ENCODE data around the gene BANF1.

Gene BANF1

DNA sequence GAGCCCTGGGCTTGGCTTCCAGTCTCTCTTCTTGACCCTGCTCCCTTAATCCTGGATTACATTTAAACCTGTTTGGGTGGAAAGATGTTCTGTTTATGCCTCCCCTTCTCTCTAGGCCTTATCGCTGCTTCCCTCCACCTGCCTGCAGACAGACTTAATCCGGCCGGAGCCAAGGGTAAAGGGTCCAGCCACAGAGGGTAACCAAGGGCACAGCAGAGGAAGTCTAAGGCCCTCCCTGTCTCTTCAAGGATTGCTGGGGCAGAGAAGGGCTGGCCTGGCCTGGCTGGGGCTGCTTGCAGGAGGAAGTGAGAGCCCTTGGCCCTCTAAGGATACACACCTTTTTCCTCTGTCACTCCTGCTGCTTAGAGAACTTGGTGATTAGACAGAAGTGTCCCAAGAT, 44.6 kb downstream of the BANF1 start:
- Histone ChIP-seq H3K4ac (ENCODE audit: low read depth, low read length) (no peak overlapping the region), H3K14ac (ENCODE audit: low read length) (no peak overlapping the region), H3K79me2 (ENCODE audit: control insufficient read depth, insufficient read depth, low read length, poor library complexity) (peaks cover 2% of the 10 kb centered on the region), H3K9me3 (ENCODE audit: insufficient read depth, low read depth, low read length) (no peaks in the 10 kb centered on the region), H4K12ac (ENCODE audit: low read depth, low read length) (no peak overlapping the region), H2BK5ac (ENCODE audit: low read depth, low read length, poor library complexity) (no peak overlapping the region), H3K4me3 (ENCODE audit: low read depth, low read length) (no peak overlapping the region), H2BK120ac (ENCODE audit: insufficient read depth, low read length, poor library complexity) (no peak overlapping the region), H2AK5ac (ENCODE audit: low read length) (no peak overlapping the region), H3K27ac (ENCODE audit: low read depth, low read length) (no peak overlapping the region), H3K18ac (ENCODE audit: low read length) (no peak overlapping the region), H4K91ac (ENCODE audit: low read depth, low read length) (no peak overlapping the region), H3K4me2 (ENCODE audit: low read length) (no peak overlapping the region), H3K9ac (ENCODE audit: low read length) (no peak overlapping the region), H2BK12ac (ENCODE audit: low read length) (no peak overlapping the region), H3K27me3 (ENCODE audit: insufficient read depth, low read length) (no peaks in the 10 kb centered on the region), H3K36me3 (ENCODE audit: control insufficient read depth in 1 of 2, insufficient read depth in 2 of 2, low read length in 2 of 2) (no peaks in the 10 kb centered on the region), H3K23ac (ENCODE audit: low read length) (no peak overlapping the region), H2AFZ (ENCODE audit: insufficient read depth, low read length, poor library complexity) (no peak overlapping the region), H4K8ac (ENCODE audit: low read depth, low read length) (no peak overlapping the region), H3K79me1 (ENCODE audit: low read length) (peaks cover 5% of the 10 kb centered on the region), H3K4me1 (ENCODE audit: control insufficient read depth in 1 of 2, insufficient read depth in 2 of 2, low read length in 2 of 2) (peaks cover 3 to 9% of the 10 kb centered on the region in 2 experiments)
- no peak for DNase-seq
- no CpG with 5 or more reads among the region's 3 CpGs for WGBS (ENCODE audit: extremely low coverage, insufficient coverage, insufficient read length)

- no peak overlapping the region for H3K18ac ChIP-seq (ENCODE audit: low read length)
- no peak overlapping the region for H2BK5ac ChIP-seq (ENCODE audit: low read depth, low read length, poor library complexity)
- H3K23ac ChIP-seq (ENCODE audit: low read length): no peak overlapping the region
- no peak overlapping the region for H2BK12ac ChIP-seq (ENCODE audit: low read length)
- DNase-seq: no peak
- no peak overlapping the region for H2AK5ac ChIP-seq (ENCODE audit: low read length)
- H2BK120ac ChIP-seq (ENCODE audit: insufficient read depth, low read length, poor library complexity): no peak overlapping the region
- no peaks in the 10 kb centered on the region for H3K9me3 ChIP-seq (ENCODE audit: insufficient read depth, low read depth, low read length)
- no peaks in the 10 kb centered on the region for H3K27me3 ChIP-seq (ENCODE audit: insufficient read depth, low read length)
- H3K9ac ChIP-seq (ENCODE audit: low read length): no peak overlapping the region
- no CpG with 5 or more reads among the region's 11 CpGs for WGBS (ENCODE audit: extremely low coverage, insufficient coverage, insufficient read length)
- no peak overlapping the region for H2AFZ ChIP-seq (ENCODE audit: insufficient read depth, low read length, poor library complexity)
- peaks cover 7% of the 10 kb centered on the region for H3K79me2 ChIP-seq (ENCODE audit: control insufficient read depth, insufficient read depth, low read length, poor library complexity)
- H3K4me3 ChIP-seq (ENCODE audit: low read depth, low read length): no peak overlapping the region
- no peak overlapping the region for H3K27ac ChIP-seq (ENCODE audit: low read depth, low read length)
- no peak overlapping the region for H4K12ac ChIP-seq (ENCODE audit: low read depth, low read length)
- peaks cover 3 to 9% of the 10 kb centered on the region in 2 experiments for H3K4me1 ChIP-seq (ENCODE audit: control insufficient read depth in 1 of 2, insufficient read depth in 2 of 2, low read length in 2 of 2)
- no peak overlapping the region for H3K4ac ChIP-seq (ENCODE audit: low read depth, low read length)
- no peak overlapping the region for H3K14ac ChIP-seq (ENCODE audit: low read length)
- H4K8ac ChIP-seq (ENCODE audit: low read depth, low read length): no peak overlapping the region
- no peaks in the 10 kb centered on the region for H3K36me3 ChIP-seq (ENCODE audit: control insufficient read depth in 1 of 2, insufficient read depth in 2 of 2, low read length in 2 of 2)
- no peak overlapping the region for H3K4me2 ChIP-seq (ENCODE audit: low read length)
- no peak overlapping the region for H4K91ac ChIP-seq (ENCODE audit: low read depth, low read length)
- H3K79me1 ChIP-seq (ENCODE audit: low read length): peaks cover 9% of the 10 kb centered on the region
Observed at GRCh38 chr11:66047541-66048365, 45.5 kb downstream of the BANF1 start.

DNA sequence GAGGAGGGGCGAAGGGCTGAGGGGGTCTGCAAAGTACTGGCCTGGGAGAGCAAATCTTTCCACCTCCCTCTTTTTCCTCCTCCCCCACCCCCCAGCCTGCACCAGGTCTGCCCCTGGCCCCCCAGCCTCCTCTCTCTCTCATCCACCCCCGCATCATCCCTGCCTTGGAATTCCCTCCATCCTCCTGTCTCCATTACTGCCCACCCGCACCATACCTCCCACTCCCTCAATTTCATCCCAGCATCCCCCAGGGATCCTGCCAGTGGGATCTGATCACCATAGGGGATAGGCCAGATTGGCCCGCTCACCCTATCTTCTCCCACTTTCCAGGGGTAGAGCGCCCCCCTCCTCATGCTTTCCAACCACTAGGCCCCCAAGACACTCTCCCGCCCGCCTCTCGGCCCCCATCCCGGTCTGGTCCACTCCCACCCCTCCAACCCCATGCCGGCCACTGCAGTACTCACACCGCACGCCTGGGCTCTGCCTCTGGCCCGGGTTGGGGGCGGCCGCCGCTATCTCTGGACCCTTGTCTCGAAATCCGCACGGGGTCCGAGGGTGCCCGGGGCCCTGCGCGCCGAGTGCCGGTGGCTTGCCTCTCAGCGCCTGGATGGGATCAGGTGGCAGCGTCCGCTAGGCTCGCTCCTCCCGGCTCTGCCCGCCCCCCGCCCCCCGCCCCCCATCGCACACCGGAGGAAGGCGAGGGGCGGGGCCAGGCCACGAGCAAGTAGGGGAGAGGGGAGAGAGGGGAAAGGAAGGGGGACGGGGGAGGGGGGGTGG, 46.4 kb downstream of the BANF1 start, which contains the start of gene GAL3ST3:
Gene GAL3ST3, minus strand, starts transcription at position 615 of the 777 bp plus-strand sequence. CDS start 3,746 bp downstream, outside the sequence.
- Histone ChIP-seq H3K9ac (ENCODE audit: low read length) (no peak within 1 kb of the TSS), H2AFZ (ENCODE audit: insufficient read depth, low read length, poor library complexity) (no peak within 1 kb of the TSS), H3K18ac (ENCODE audit: low read length) (no peak within 1 kb of the TSS), H3K4me1 (ENCODE audit: control insufficient read depth in 1 of 2, insufficient read depth in 2 of 2, low read length in 2 of 2) (peaks cover 8 to 14% of the 10 kb centered on the region in 2 experiments), H4K91ac (ENCODE audit: low read depth, low read length) (no peak within 1 kb of the TSS), H3K27me3 (ENCODE audit: insufficient read depth, low read length) (no peaks in the 10 kb centered on the region), H2AK5ac (ENCODE audit: low read length) (no peak within 1 kb of the TSS), H3K9me3 (ENCODE audit: insufficient read depth, low read depth, low read length) (no peaks in the 10 kb centered on the region), H2BK120ac (ENCODE audit: insufficient read depth, low read length, poor library complexity) (no peak within 1 kb of the TSS), H3K4ac (ENCODE audit: low read depth, low read length) (no peak within 1 kb of the TSS), H3K14ac (ENCODE audit: low read length) (no peak within 1 kb of the TSS), H2BK12ac (ENCODE audit: low read length) (no peak within 1 kb of the TSS), H3K23ac (ENCODE audit: low read length) (no peak within 1 kb of the TSS), H3K4me2 (ENCODE audit: low read length) (peak within 1 kb of the TSS; percentile 50), H3K79me1 (ENCODE audit: low read length) (peaks cover 9% of the 10 kb centered on the region), H4K8ac (ENCODE audit: low read depth, low read length) (no peak within 1 kb of the TSS), H3K4me3 (ENCODE audit: low read depth, low read length) (no peak within 1 kb of the TSS), H3K36me3 (ENCODE audit: control insufficient read depth in 1 of 2, insufficient read depth in 2 of 2, low read length in 2 of 2) (peaks cover 0 to 3% of the 10 kb centered on the region in 2 experiments), H3K79me2 (ENCODE audit: control insufficient read depth, insufficient read depth, low read length, poor library complexity) (peaks cover 13% of the 10 kb centered on the region), H3K27ac (ENCODE audit: low read depth, low read length) (no peak within 1 kb of the TSS), H2BK5ac (ENCODE audit: low read depth, low read length, poor library complexity) (no peak within 1 kb of the TSS), H4K12ac (ENCODE audit: low read depth, low read length) (no peak within 1 kb of the TSS)
- WGBS (ENCODE audit: extremely low coverage, insufficient coverage, insufficient read length): no CpG with 5 or more reads among the region's 39 CpGs
- no peak for DNase-seq

- no peaks in the 10 kb centered on the region for H3K27me3 ChIP-seq (ENCODE audit: insufficient read depth, low read length)
- no peak overlapping the region for H2BK120ac ChIP-seq (ENCODE audit: insufficient read depth, low read length, poor library complexity)
- H4K91ac ChIP-seq (ENCODE audit: low read depth, low read length): peak overlapping the region; percentile 71
- DNase-seq: no peak
- H2BK12ac ChIP-seq (ENCODE audit: low read length): no peak overlapping the region
- peak overlapping the region; percentile 25 for H4K8ac ChIP-seq (ENCODE audit: low read depth, low read length)
- H3K4me2 ChIP-seq (ENCODE audit: low read length): peak overlapping the region; percentile 68
- H3K4me3 ChIP-seq (ENCODE audit: low read depth, low read length): no peak overlapping the region
- peaks cover 8 to 14% of the 10 kb centered on the region in 2 experiments for H3K4me1 ChIP-seq (ENCODE audit: control insufficient read depth in 1 of 2, insufficient read depth in 2 of 2, low read length in 2 of 2)
- WGBS (ENCODE audit: extremely low coverage, insufficient coverage, insufficient read length): no CpG with 5 or more reads among the region's 5 CpGs
- no peak overlapping the region for H3K9ac ChIP-seq (ENCODE audit: low read length)
- H3K14ac ChIP-seq (ENCODE audit: low read length): peak overlapping the region; percentile 24
- H3K27ac ChIP-seq (ENCODE audit: low read depth, low read length): no peak overlapping the region
- no peaks in the 10 kb centered on the region for H3K9me3 ChIP-seq (ENCODE audit: insufficient read depth, low read depth, low read length)
- no peak overlapping the region for H3K18ac ChIP-seq (ENCODE audit: low read length)
- peaks cover 10 to 11% of the 10 kb centered on the region in 2 experiments for H3K36me3 ChIP-seq (ENCODE audit: control insufficient read depth in 1 of 2, insufficient read depth in 2 of 2, low read length in 2 of 2)
- no peak overlapping the region for H2AFZ ChIP-seq (ENCODE audit: insufficient read depth, low read length, poor library complexity)
- H2BK5ac ChIP-seq (ENCODE audit: low read depth, low read length, poor library complexity): no peak overlapping the region
- H2AK5ac ChIP-seq (ENCODE audit: low read length): no peak overlapping the region
- peaks cover 13% of the 10 kb centered on the region for H3K79me2 ChIP-seq (ENCODE audit: control insufficient read depth, insufficient read depth, low read length, poor library complexity)
- H3K23ac ChIP-seq (ENCODE audit: low read length): no peak overlapping the region
- no peak overlapping the region for H4K12ac ChIP-seq (ENCODE audit: low read depth, low read length)
- H3K79me1 ChIP-seq (ENCODE audit: low read length): peaks cover 9% of the 10 kb centered on the region
- H3K4ac ChIP-seq (ENCODE audit: low read depth, low read length): no peak overlapping the region
Observed at GRCh38 chr11:66050581-66051231, 48.4 kb downstream of the BANF1 start.

All from trophoblast cell (in vitro differentiated cells and primary cell).